Measurements from ENCODE around the gene SLC13A2. TPM values are rescaled to one million over a fixed set of nuclear protein-coding genes. Genes with fewer than 3 reads are reported as not detected.

Gene SLC13A2
- polyA plus RNA-seq, 1 donor (not counting 4 experiments of a cell fraction or from before 2014, with no cell fraction given), result not detected

DNA sequence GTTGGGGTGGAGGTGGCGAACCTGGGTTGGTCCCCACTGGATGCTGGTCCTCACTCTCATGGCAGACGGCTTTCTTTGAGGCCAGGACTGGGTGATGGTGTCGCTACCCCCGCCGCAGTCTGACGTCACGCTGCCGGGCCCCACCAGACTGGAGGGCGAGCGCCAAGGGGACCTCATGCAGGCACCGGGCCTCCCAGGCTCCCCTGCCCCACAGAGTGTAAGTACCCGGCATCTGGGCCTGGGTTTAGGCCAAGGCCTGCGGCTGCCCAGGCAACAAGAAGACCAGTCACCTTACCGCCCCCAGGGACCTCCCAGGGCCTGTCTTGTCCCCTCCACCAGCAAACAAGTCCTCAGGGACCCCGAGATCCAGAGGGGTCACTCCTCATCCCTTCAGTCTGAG, 50.4 kb downstream of the SLC13A2 start:
- H3K9ac ChIP-seq (ENCODE audit: control insufficient read depth, extremely low read depth, insufficient read depth, low read length), result no peak overlapping the region
- no peak for TF ChIP-seq EZH2 (IDR thresholded peaks at IDR 0.05; ENCODE audit: low read length)
- TF ChIP-seq, protein P1, sequence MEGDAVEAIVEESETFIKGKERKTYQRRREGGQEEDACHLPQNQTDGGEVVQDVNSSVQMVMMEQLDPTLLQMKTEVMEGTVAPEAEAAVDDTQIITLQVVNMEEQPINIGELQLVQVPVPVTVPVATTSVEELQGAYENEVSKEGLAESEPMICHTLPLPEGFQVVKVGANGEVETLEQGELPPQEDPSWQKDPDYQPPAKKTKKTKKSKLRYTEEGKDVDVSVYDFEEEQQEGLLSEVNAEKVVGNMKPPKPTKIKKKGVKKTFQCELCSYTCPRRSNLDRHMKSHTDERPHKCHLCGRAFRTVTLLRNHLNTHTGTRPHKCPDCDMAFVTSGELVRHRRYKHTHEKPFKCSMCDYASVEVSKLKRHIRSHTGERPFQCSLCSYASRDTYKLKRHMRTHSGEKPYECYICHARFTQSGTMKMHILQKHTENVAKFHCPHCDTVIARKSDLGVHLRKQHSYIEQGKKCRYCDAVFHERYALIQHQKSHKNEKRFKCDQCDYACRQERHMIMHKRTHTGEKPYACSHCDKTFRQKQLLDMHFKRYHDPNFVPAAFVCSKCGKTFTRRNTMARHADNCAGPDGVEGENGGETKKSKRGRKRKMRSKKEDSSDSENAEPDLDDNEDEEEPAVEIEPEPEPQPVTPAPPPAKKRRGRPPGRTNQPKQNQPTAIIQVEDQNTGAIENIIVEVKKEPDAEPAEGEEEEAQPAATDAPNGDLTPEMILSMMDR (optimal IDR thresholded peaks at IDR 0.05 in 1 of 3, IDR thresholded peaks at IDR 0.05 in 1 of 3, conservative IDR thresholded peaks at IDR 0.05 in 1 of 3; ENCODE audit: extremely low read depth in 1 of 3, insufficient read depth in 2 of 3, low read length in 3 of 3), result no peak
- H3K27me3 ChIP-seq (ENCODE audit: control insufficient read depth, extremely low read depth, insufficient read depth, low read length), result no peaks in the 10 kb centered on the region
- H4K20me1 ChIP-seq (ENCODE audit: control insufficient read depth, extremely low read depth, insufficient read depth, low read length), result peaks cover under 1% of the 10 kb centered on the region
- H3K36me3 ChIP-seq (ENCODE audit: control insufficient read depth in 2 of 2, extremely low read depth in 1 of 2, insufficient read depth in 2 of 2, low read length in 2 of 2), result no peaks in the 10 kb centered on the region
- DNase-seq (ENCODE audit: low read depth, low spot score) (no peak), FAIRE-seq (no peak)
- no peaks in the 10 kb centered on the region for H3K9me1 ChIP-seq (ENCODE audit: control insufficient read depth, extremely low read depth, insufficient read depth, low read length)
- H3K79me2 ChIP-seq (ENCODE audit: control insufficient read depth, insufficient read depth, low read length), result no peaks in the 10 kb centered on the region
- no peak overlapping the region for H3K4me3 ChIP-seq (ENCODE audit: control insufficient read depth in 2 of 3, extremely low read depth in 1 of 3, insufficient read depth in 2 of 3, low read depth in 1 of 3, low read length in 3 of 3)
- dilution Hi-C loops (cut with MboI; ENCODE audit: extremely low pct_ligation_motif_present, low sequenced_read_pairs), result no loop called here
- H3K27ac ChIP-seq (ENCODE audit: control insufficient read depth, insufficient read depth, low read length), result no peak overlapping the region
- H3K4me2 ChIP-seq (ENCODE audit: control insufficient read depth, extremely low read depth, insufficient read depth, low read depth, low read length), result no peak overlapping the region
- no peaks in the 10 kb centered on the region for H3K9me3 ChIP-seq (ENCODE audit: control insufficient read depth, low read depth, low read length)
- H2AFZ ChIP-seq (ENCODE audit: control insufficient read depth, low read length), result no peak overlapping the region
- peaks cover 17% of the 10 kb centered on the region for H3K4me1 ChIP-seq (ENCODE audit: control insufficient read depth, extremely low read depth, insufficient read depth, low read length)

- Histone ChIP-seq H3K36me3 (ENCODE audit: control insufficient read depth in 2 of 2, extremely low read depth in 1 of 2, insufficient read depth in 2 of 2, low read length in 2 of 2) (no peaks in the 10 kb centered on the region), H3K4me3 (ENCODE audit: control insufficient read depth in 2 of 3, extremely low read depth in 1 of 3, insufficient read depth in 2 of 3, low read depth in 1 of 3, low read length in 3 of 3) (no peak overlapping the region), H2AFZ (ENCODE audit: control insufficient read depth, low read length) (no peak overlapping the region), H3K27me3 (ENCODE audit: control insufficient read depth, extremely low read depth, insufficient read depth, low read length) (no peaks in the 10 kb centered on the region), H3K4me1 (ENCODE audit: control insufficient read depth, extremely low read depth, insufficient read depth, low read length) (peaks cover 17% of the 10 kb centered on the region), H4K20me1 (ENCODE audit: control insufficient read depth, extremely low read depth, insufficient read depth, low read length) (peaks cover 5% of the 10 kb centered on the region), H3K9ac (ENCODE audit: control insufficient read depth, extremely low read depth, insufficient read depth, low read length) (no peak overlapping the region), H3K9me3 (ENCODE audit: control insufficient read depth, low read depth, low read length) (no peaks in the 10 kb centered on the region), H3K4me2 (ENCODE audit: control insufficient read depth, extremely low read depth, insufficient read depth, low read depth, low read length) (no peak overlapping the region), H3K27ac (ENCODE audit: control insufficient read depth, insufficient read depth, low read length) (no peak overlapping the region), H3K9me1 (ENCODE audit: control insufficient read depth, extremely low read depth, insufficient read depth, low read length) (no peaks in the 10 kb centered on the region), H3K79me2 (ENCODE audit: control insufficient read depth, insufficient read depth, low read length) (no peaks in the 10 kb centered on the region)
- dilution Hi-C loops (cut with MboI; ENCODE audit: extremely low pct_ligation_motif_present, low sequenced_read_pairs), result no loop called here
- no peak for TF ChIP-seq EZH2 (IDR thresholded peaks at IDR 0.05; ENCODE audit: low read length)
- TF ChIP-seq, protein P1 (optimal IDR thresholded peaks at IDR 0.05 in 1 of 3, IDR thresholded peaks at IDR 0.05 in 1 of 3, conservative IDR thresholded peaks at IDR 0.05 in 1 of 3; ENCODE audit: extremely low read depth in 1 of 3, insufficient read depth in 2 of 3, low read length in 3 of 3), result no peak
- peak; percentile 32 for FAIRE-seq
- no peak for DNase-seq (ENCODE audit: low read depth, low spot score)
These were observed 51.3 kb downstream of the SLC13A2 start for GRCh38 chr17:28524476-28525424.

All from keratinocyte (primary cell).